ENCODE measurements around the gene NADSYN1.

GRCh38 chr11:71491940-71492339 is 38.9 kb downstream of the NADSYN1 start:
- TF ChIP-seq CTCF (IDR thresholded peaks at IDR 0.05; ENCODE audit: low read length) (no peak), EZH2 (IDR thresholded peaks at IDR 0.05; ENCODE audit: borderline replicate concordance, low read length) (no peak)
